SKM-1 (cell line): ENCODE data around the gene SYAP1.
"Not testable (repeated sequence)": the region's sequence is repeated elsewhere in the genome, so short reads cannot be mapped to it uniquely, and the experiment has no call there.

Source experiments
- DNase-seq: peaks from one replicate; lab custom pipeline; 2025; ENCODE audit not compliant: unreplicated experiment; lab: John Stamatoyannopoulos, UW

SYAP1 gene, protein sequence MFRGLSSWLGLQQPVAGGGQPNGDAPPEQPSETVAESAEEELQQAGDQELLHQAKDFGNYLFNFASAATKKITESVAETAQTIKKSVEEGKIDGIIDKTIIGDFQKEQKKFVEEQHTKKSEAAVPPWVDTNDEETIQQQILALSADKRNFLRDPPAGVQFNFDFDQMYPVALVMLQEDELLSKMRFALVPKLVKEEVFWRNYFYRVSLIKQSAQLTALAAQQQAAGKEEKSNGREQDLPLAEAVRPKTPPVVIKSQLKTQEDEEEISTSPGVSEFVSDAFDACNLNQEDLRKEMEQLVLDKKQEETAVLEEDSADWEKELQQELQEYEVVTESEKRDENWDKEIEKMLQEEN

GRCh38 chrX:16719334-16720084, at the start of gene SYAP1:
TSS of gene SYAP1 (plus strand) at chrX:16719612. CDS start at chrX:16719725, 113 bp downstream.
- peak; percentile 67 for DNase-seq

- DNase-seq, result no peak
Observed at GRCh38 chrX:16671005-16671404, 48.4 kb upstream of the SYAP1 start.

DNA sequence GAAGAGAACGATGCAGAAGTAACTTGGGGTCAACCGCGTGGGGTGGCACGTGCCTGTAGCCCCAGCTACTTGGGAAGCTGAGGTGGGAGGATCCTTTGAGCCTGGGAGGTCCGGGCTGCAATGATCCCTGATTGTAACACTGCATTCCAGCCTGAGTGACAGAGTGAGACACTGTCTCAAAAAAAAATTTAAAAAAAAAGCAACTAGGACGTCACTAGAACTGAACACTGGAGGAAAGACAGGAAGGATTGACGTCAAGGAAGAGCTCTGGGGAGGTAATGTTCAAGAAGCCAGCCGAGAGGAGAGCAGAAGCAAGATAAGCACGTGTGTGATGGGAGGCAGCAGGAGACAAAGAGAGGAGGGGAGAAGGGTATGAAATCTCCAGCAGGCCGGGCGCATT, 40.7 kb upstream of the SYAP1 start:
- DNase-seq, result no peak

- no peak for DNase-seq
Observed at GRCh38 chrX:16683007-16683664, 36.3 kb upstream of the SYAP1 start.

GRCh38 chrX:16687514-16687913, 31.9 kb upstream of the SYAP1 start:
- DNase-seq, result no peak

DNA sequence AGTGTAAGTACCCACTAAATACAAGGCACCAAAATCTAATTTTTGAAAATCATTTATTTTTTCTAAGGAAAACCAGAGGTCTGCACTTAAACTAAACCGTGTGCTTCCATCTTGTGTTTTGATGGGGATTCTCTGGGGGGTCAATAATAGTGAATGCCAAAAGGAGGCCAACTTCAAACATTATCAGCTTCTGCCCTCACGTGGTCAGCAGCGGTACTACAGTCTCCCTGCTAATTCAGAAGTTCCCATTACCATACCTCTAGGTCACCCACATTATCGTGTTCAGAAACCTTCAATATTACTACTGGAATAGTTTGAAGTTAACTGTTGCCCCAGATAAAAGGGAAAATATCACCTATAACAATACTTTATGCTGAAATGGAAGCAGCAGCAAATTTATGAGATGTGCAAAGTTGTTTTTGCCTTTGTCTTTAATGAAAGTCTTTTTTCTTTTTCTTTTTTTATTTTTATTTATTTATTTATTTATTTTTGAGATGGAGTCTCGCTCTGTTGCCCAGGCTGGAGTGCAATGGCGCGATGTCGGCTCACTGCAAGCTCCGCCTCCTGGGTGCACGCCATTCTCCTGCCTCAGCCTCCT, 24.2 kb upstream of the SYAP1 start:
- no peak for DNase-seq

- DNase-seq, result no peak
Observed at GRCh38 chrX:16696956-16697355, 22.5 kb upstream of the SYAP1 start.

- DNase-seq, result no peak
Observed at GRCh38 chrX:16699389-16699788, 20.0 kb upstream of the SYAP1 start.

DNA sequence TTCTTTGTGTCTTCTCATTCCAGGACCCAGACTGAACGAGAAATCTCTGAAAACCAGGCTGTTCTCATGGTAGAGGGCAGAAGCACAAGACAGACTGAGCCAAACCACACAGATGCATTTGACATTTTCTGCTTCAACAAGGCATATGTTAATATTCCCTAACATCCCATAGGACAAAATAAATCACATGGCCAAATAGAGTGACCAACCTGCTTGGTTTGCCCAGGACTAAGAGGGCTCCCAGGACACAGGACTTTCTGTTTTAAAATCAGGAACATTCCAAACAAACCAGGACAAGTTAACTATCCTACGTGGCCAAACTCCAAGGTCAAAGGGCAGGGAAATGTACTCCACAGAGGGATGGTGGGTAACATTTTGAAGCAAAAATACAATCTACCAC, 18.7 kb upstream of the SYAP1 start:
- DNase-seq, result no peak

DNA sequence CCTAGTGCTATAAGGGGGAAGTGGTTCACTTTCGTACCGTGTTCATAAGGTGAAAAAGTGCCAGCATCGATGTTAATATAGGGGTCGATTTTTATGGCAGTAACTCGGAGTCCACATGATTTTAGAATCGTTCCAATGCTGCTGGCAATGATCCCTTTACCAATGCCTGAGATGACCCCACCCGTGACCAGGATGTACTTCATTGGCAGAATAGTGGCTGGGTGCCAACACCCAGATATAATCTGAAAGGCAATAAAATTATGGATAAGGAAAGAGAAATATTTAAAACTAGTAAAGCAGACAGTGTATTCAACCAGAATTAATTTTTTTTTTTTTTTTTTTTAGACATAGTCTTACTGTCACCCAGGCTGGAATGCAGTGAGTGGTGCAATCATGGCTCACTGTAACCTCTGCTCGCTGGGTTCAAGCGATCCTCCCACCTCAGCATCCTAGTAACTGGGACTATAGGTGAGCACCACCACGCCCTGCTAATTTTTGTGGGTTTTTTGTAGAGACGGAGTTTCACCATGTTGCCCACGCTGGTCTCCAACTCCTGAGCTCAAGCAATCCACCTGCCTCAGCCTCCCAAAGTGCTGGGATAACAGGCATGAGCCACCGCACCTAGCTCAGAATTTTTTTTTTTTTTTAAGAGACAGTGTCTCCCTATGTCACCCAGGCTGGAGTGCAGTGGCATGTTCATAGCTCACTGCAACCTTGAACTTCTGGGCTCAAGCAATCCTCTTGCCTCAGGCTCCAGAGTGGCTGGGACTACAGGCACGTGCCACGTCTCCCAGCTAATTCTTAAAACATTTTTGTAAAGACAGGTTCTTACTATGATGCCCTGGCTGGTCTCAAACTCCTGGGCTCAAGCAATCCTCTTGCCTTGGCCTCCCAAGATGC, 16.5 kb upstream of the SYAP1 start:
- no peak for DNase-seq

DNA sequence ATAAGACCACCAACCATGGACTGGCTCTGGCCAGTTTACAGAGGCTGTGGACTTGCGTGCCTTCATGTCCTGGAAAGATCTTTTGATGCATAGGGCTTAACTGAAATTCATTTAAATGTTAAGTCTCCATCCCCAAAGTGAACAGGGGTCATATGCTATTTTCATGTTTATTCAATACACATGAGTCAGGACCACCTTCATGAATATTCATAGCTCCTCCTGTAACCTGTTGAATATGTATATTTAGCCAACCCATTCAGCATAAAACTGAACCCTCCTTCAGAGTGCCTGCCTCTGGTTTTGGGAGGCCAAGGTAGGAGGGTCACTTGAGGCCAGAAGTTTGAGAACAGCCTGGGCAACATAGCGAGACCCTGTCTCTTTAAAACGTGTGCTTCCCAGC, 14.0 kb upstream of the SYAP1 start:
- no peak for DNase-seq

DNA sequence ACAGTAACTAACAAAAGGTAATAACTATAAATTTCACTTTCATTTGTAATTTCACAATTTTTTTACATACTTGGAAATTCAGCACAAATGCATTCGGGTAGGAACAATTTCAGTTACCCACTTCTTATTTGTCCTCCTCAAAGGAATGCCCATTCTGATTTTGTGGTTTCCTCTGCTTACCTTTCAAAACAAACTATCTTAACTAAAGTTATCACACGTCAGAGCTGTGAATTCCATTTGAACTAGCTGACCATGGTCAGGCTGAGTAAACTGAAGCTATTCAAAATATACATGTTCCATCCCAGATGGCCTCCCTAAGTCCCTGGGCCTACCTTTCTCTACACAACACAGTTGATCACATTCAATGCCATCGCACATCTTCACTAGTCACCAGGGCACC, 11.4 kb upstream of the SYAP1 start:
- no peak for DNase-seq

GRCh38 chrX:16711219-16711811, 8.1 kb upstream of the SYAP1 start:
- DNase-seq, result no peak

GRCh38 chrX:16711893-16712547, 7.4 kb upstream of the SYAP1 start:
- DNase-seq, result no peak

GRCh38 chrX:16712548-16713155, 6.8 kb upstream of the SYAP1 start, which contains the start of gene CTPS2:
TSS of gene CTPS2 (minus strand) at chrX:16712669. CDS start at chrX:16702902, 9,767 bp downstream.
- peak; percentile 18 for DNase-seq

- DNase-seq, result no peak
Observed at GRCh38 chrX:16714504-16714903, 4.9 kb upstream of the SYAP1 start.

GRCh38 chrX:16715638-16716037, 3.8 kb upstream of the SYAP1 start:
- DNase-seq, result not testable (repeated sequence)

DNA sequence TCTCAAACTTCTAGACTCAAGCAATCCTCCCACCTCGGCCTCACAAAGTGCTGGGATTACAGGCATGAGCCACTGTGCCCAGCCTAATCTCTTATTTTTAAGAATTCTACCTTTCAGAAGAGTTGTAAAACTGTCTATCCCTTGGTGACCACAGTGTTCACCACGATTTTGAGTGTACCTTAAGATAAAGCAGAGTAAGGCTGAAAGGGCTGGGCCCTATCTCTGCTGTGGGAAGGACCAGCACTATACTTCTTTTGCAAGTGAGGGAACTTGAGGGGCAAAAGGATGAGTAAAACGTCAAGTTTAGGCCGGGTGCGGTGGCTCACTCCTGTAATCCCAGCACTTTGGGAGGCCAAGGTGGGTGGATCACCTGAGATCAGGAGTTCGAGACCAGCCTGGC, 3.0 kb upstream of the SYAP1 start:
- DNase-seq, result not testable (repeated sequence)

GRCh38 chrX:16718824-16719333, 533 bp upstream of the SYAP1 start:
- no peak for DNase-seq
